Left lung (tissue), 10 donors: ENCODE data around the gene CPED1. TPM values are rescaled to one million over a fixed set of nuclear protein-coding genes. Genes with fewer than 3 reads are reported as not detected.

Experiments used
- ATAC-seq: fragments of 200-7000 bp; cut with Tn5 transposase; one replicate; pipeline ENCODE4 v1.9.1; 2020; ENCODE audit warnings: moderate library complexity
- DNase-seq, 4 donors: peaks; one replicate each; pipeline ENCODE4 v3.0.0-alpha.2; 2013 to 2020
- H3K27ac ChIP-seq, 2 donors: fragments of 200-600 bp; sonication (generic) in 1 of 2; one replicate each; pipeline versions ENCODE4 v1.5.0 to v1.8.0; 2020 to 2021
- H3K27me3 ChIP-seq, 2 donors: fragments of 200-600 bp; sonication (generic) in 1 of 2; one replicate each; pipeline versions ENCODE4 v1.5.0 to v1.8.0; 2020 to 2021
- H3K36me3 ChIP-seq, 2 donors: fragments of 200-600 bp; sonication (generic) in 1 of 2; one replicate each; pipeline versions ENCODE4 v1.5.0 to v1.8.0; 2020 to 2021
- H3K4me1 ChIP-seq, 2 donors: fragments of 200-600 bp; one replicate each; pipeline ENCODE4 v1.8.0; 2021
- H3K4me3 ChIP-seq, 2 donors: fragments of 200-600 bp; sonication (generic) in 1 of 2; one replicate each; pipeline versions ENCODE4 v1.5.0 to v1.8.0; 2020 to 2021; ENCODE audit warnings: mild to moderate bottlenecking in 1 of 2
- H3K9me3 ChIP-seq, 2 donors: fragments of 200-600 bp; sonication (generic) in 1 of 2; one replicate each; pipeline versions ENCODE4 v1.5.0 to v1.8.0; 2020 to 2021
- intact Hi-C, 2 donors: fragments of 100-400 bp; cut with DNase I; formaldehyde crosslinking; loops; one replicate each; pipeline versions ENCODE4 v1.11.2 to v1.14.2; 2022
- polyA plus RNA-seq, 6 donors: library from polyadenylated mRNA; unstranded; fragments of 120-200 nt; gene quantifications; one replicate each; pipeline ENCODE4 v1.2.1, GENCODE V29; 2013; ENCODE audit not compliant: insufficient read length in 6 of 6
- total RNA-seq, 2 donors: library from RNA; stranded (reverse); fragmentation: NEBNext Ultra II Directional; extraction: Animal tissue kit (Norgen Biotek cat#: 25700); gene quantifications; one replicate each; pipeline ENCODE4 v1.2.1, GENCODE V29; 2021
- TF ChIP-seq, protein P1 (sequence below), 2 donors: fragments of 200-600 bp; sonication (generic) in 1 of 2; IDR thresholded peaks; one replicate each; pipeline versions ENCODE4 v1.5.0 to v1.8.0; 2021; ENCODE audit warnings: antibody characterized with exemption in 2 of 2
- donor health status: DM: no; HTN: yes; CAD: no.
- donor health status: DM: no; HTN: no; CAD: no.

The CPED1 gene
- total and polyA plus RNA-seq, 8 donors = 8.8 to 29.6 (median 22.8) TPM

DNA sequence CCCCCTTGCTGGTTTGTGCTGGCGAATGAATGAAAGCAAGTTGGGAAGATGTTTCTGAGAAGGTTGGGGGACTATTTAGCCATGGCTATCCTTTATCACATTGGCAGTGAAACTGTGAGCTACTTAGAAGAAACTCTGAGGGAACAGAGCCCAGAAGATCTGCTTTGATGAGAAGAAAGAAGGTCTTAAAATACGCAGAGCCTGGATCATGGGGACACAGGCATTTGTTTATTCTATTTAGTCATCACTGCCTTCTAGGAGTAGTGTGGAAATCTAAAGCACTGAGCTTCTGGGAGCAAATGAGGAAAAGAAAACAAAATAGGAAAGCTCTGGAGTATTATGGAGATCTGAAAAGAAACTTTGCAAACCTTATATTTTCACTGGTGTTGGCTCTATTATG is 28.5 kb downstream of the CPED1 start:
- Histone ChIP-seq H3K27me3 (no peaks in the 10 kb centered on the region), H3K27ac (peak overlapping the region in 1 of 2 donors; percentile 27)
- TF ChIP-seq, protein P1, sequence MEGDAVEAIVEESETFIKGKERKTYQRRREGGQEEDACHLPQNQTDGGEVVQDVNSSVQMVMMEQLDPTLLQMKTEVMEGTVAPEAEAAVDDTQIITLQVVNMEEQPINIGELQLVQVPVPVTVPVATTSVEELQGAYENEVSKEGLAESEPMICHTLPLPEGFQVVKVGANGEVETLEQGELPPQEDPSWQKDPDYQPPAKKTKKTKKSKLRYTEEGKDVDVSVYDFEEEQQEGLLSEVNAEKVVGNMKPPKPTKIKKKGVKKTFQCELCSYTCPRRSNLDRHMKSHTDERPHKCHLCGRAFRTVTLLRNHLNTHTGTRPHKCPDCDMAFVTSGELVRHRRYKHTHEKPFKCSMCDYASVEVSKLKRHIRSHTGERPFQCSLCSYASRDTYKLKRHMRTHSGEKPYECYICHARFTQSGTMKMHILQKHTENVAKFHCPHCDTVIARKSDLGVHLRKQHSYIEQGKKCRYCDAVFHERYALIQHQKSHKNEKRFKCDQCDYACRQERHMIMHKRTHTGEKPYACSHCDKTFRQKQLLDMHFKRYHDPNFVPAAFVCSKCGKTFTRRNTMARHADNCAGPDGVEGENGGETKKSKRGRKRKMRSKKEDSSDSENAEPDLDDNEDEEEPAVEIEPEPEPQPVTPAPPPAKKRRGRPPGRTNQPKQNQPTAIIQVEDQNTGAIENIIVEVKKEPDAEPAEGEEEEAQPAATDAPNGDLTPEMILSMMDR (IDR thresholded peaks at IDR 0.05) = no peak

DNA sequence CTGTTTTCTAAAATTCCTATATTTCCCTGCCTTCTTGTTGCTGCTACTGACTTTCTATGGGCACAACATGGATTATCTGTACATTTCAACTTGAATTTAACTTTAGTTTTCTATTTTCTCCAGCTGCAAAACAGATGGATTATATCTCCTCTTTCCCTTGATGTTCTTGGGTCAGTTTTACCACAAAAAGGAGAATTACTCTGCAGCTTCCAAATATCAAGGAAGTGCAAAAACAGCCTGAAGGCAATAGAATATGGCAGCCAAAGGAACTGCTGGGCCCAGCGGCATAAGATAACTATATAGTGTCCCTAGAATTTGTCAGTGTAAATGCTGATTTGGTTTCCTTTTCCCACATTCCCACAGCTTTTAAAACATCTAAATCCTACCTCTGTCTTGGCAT is 29.1 kb downstream of the CPED1 start:
- H3K27me3 ChIP-seq = no peaks in the 10 kb centered on the region
- TF ChIP-seq, protein P1 (IDR thresholded peaks at IDR 0.05) = no peak
- no peaks in the 10 kb centered on the region for H3K36me3 ChIP-seq
- H3K27ac ChIP-seq = no peak overlapping the region
- H3K9me3 ChIP-seq = no peaks in the 10 kb centered on the region
- intact Hi-C loops = no loop called here
- H3K4me3 ChIP-seq = no peak overlapping the region
- ATAC-seq (no peak), DNase-seq (peak in 1 of 4 donors; percentile 47)
- peaks cover 0 to 33% of the 10 kb centered on the region in 2 donors for H3K4me1 ChIP-seq

More for the DNA sequence above, 28.5 kb downstream of the CPED1 start:
- no peak overlapping the region for H3K4me3 ChIP-seq
- ATAC-seq = peak; percentile 33
- peaks cover 0 to 33% of the 10 kb centered on the region in 2 donors for H3K4me1 ChIP-seq
- intact Hi-C loops = no loop called here
- H3K36me3 ChIP-seq = no peaks in the 10 kb centered on the region
- H3K9me3 ChIP-seq = no peaks in the 10 kb centered on the region
- no peak for DNase-seq

GRCh38 chr7:121019018-121019417 is 30.5 kb downstream of the CPED1 start:
- Histone ChIP-seq H3K4me3 (no peak overlapping the region), H3K27me3 (no peaks in the 10 kb centered on the region), H3K27ac (peak overlapping the region in 1 of 2 donors; percentile 21), H3K4me1 (peaks cover 0 to 45% of the 10 kb centered on the region in 2 donors), H3K36me3 (no peaks in the 10 kb centered on the region), H3K9me3 (no peaks in the 10 kb centered on the region)
- intact Hi-C loops = no loop called here
- TF ChIP-seq, protein P1 (IDR thresholded peaks at IDR 0.05) = no peak
- ATAC-seq = peak; percentile 51
- DNase-seq = no peak

DNA sequence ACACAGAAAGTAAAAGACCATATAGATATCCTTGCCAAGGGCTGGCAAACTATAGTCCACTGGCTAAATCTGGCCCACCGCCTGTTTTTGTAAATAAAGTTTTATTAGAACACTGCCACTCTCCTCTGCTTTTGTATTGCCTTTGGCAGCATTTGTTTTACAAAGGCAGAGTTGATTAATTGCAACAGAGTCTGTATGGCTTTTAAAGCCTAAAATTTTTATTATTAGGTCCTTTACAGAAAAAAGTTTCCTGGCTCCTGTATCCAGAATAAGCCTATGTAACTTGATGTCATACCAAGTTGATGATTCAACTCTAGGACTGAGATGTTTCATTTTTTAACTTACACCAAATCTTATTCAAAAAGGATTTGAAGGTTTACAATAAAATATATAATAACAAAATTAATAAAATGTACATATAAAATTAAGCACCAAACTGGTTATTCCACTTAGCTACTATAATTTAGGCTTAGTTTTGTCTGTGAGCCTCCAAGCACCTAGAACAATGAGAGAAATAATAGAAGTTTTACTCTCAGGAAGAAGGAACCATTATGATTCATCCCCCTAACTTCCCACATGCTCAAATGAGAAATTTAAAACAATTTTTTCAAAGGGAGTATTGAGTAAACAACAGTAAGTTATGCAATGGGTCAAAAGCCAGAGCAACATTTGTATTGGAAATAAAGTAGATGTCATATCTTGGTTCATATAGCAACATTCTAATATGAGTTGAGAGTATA is 31.9 kb downstream of the CPED1 start:
- intact Hi-C loops = no loop called here
- Histone ChIP-seq H3K27ac (peak overlapping the region; percentile 51 to 68), H3K9me3 (no peaks in the 10 kb centered on the region), H3K27me3 (no peaks in the 10 kb centered on the region), H3K4me1 (peaks cover 0 to 52% of the 10 kb centered on the region in 2 donors), H3K4me3 (no peak overlapping the region), H3K36me3 (no peaks in the 10 kb centered on the region)
- TF ChIP-seq, protein P1 (IDR thresholded peaks at IDR 0.05) = no peak
- peak; percentile 49 for ATAC-seq
- DNase-seq = peak in 1 of 4 donors; percentile 48

DNA sequence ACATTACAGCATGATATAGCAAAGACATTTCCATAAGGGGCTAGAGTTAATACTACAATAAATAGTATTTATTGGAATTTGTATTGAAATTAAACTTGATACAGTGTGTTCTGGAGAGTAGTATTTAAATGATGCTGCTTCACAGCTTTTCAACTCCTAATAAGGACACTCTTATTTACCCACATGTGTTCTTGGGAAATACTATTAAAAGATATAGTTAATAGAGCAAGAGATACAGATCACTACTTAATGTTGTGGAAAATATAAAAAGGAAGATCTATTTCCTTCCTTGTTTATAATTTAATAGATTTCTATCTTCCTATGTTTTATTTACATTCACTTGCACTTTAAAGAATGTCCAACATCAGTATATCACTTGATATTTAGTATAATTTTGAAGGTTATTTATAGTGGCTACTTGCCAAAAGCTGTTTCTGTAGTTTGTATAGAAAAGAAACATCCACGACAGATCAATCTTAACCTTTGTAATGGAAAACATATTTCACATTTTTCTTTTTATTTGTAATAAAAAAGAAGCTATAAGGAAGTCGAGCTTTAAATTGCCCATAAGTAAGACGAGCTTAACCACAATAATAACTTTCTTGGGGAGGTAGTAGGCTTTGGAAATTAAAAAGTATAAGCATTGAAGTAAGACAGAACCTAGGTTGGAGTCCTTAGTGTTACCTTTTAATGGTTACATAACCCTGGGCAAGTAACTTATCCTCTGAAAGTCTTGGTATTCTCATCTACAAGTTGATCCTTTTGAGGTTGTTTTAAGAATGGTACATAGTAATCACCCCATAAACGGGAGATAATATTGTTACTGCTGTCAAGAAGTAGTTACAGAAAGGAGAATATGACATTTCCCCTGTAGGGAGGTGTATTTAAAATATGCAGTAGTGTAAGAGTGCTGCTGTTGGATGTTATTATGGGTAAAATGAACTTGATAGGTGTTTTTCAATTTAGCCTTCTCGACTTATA is 32.8 kb downstream of the CPED1 start:
- Histone ChIP-seq H3K4me3 (no peak overlapping the region), H3K36me3 (no peaks in the 10 kb centered on the region), H3K9me3 (no peaks in the 10 kb centered on the region), H3K27me3 (no peaks in the 10 kb centered on the region), H3K27ac (peak overlapping the region; percentile 23 to 51), H3K4me1 (peaks cover 0 to 52% of the 10 kb centered on the region in 2 donors)
- TF ChIP-seq, protein P1 (IDR thresholded peaks at IDR 0.05) = no peak
- intact Hi-C loops = no loop called here
- DNase-seq = no peak
- no peak for ATAC-seq
